ENCODE results near the gene SRRT.

SRRT gene

GRCh38 chr7:100865938-100866728, 8.8 kb upstream of the SRRT start:
- no peak for TF ChIP-seq CTCF (conservative IDR thresholded peaks at IDR 0.05; ENCODE audit: low read length)
- H3K4me3 ChIP-seq (ENCODE audit: low read length): peak overlapping the region; percentile 97
- DNase-seq (ENCODE audit: low read depth): peak; percentile 76

- no peak for TF ChIP-seq CTCF (conservative IDR thresholded peaks at IDR 0.05; ENCODE audit: low read length)
- DNase-seq (ENCODE audit: low read depth): no peak
- H3K4me3 ChIP-seq (ENCODE audit: low read length): peak overlapping the region; percentile 97
These were observed 8.2 kb upstream of the SRRT start for GRCh38 chr7:100866729-100867039.

GRCh38 chr7:100867040-100867775, 7.7 kb upstream of the SRRT start, which contains the start of gene TRIP6:
TRIP6 (plus strand) TSS chr7:100867387; CDS start chr7:100867498, 111 bp downstream.
- peak; percentile 94 for DNase-seq (ENCODE audit: low read depth)
- peak within 1 kb of the TSS; percentile 97 for H3K4me3 ChIP-seq (ENCODE audit: low read length)
- no peak for TF ChIP-seq CTCF (conservative IDR thresholded peaks at IDR 0.05; ENCODE audit: low read length)

GRCh38 chr7:100867776-100868485, 7.0 kb upstream of the SRRT start:
- H3K4me3 ChIP-seq (ENCODE audit: low read length): peak overlapping the region; percentile 97
- no peak for DNase-seq (ENCODE audit: low read depth)
- no peak for TF ChIP-seq CTCF (conservative IDR thresholded peaks at IDR 0.05; ENCODE audit: low read length)

GRCh38 chr7:100873599-100874299, 1.2 kb upstream of the SRRT start:
- TF ChIP-seq CTCF (conservative IDR thresholded peaks at IDR 0.05; ENCODE audit: low read length): no peak
- DNase-seq (ENCODE audit: low read depth): no peak
- H3K4me3 ChIP-seq (ENCODE audit: low read length): peak overlapping the region; percentile 94

GRCh38 chr7:100874300-100874576, 665 bp upstream of the SRRT start:
- no peak for TF ChIP-seq CTCF (conservative IDR thresholded peaks at IDR 0.05; ENCODE audit: low read length)
- peak overlapping the region; percentile 94 for H3K4me3 ChIP-seq (ENCODE audit: low read length)
- no peak for DNase-seq (ENCODE audit: low read depth)
